Measurements from ENCODE around the gene WDR3.

- TF ChIP-seq CTCF (IDR thresholded peaks at IDR 0.05) (no peak), POLR2A (IDR thresholded peaks at IDR 0.05) (no peak)
Observed at GRCh38 chr1:117894078-117894477, 35.5 kb upstream of the WDR3 start.

Measured in heart left ventricle (tissue), 13 donors.